HG03520 (cell line): ENCODE data around the gene RPS6KA5.
A peak's percentile ranks its signal among the peaks of the same experiment; 100 is the strongest.
"Not testable (repeated sequence)": the region's sequence is repeated elsewhere in the genome, so short reads cannot be mapped to it uniquely, and the experiment has no call there.

Experiments used
- ATAC-seq: cut with Tn5 transposase; IDR thresholded peaks from one replicate; pipeline ENCODE4 v1.9.1; 2021; ENCODE audit warnings: mild to moderate bottlenecking, moderate library complexity; ENCODE audit not compliant: unreplicated experiment

RPS6KA5 gene

DNA sequence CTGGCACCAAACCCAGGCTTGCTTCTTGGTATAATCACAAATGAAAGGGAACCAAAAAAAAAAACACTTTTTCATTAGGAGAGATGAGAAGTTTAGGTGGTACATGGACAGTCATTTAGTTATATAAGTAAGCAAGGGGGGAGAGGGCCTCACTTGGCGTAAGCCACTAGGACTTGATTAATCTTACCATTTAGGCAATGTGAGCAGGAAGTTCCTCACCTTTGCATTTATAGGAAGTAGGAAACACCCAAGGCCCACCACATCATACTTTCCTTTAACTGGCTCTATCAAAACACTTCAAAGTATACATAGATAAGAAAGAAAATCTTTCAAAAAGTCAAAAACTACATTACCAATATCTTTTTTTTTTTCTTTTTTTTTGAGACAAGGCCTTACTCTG, 6.7 kb upstream of the RPS6KA5 start:
- ATAC-seq = no peak

DNA sequence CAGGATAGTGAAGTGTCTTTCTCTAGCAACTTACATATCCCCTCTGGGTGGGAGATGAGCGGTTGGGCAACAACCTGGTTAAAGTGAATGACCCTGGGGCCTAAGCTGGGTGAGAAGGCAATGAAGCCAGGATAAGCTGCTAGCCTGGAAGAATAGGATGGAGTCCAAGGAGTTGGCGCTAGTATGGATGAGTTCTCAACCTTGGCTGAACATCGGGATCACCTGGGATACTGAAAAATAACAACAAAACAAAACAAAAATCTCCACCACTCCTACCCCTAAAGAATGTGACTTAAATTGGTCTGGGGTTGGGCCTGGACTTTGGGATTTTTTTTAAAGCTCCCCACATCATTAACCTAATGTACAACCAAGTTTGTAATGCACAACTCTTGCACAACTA, 4.8 kb upstream of the RPS6KA5 start:
- no peak for ATAC-seq

- no peak for ATAC-seq
Observed at GRCh38 chr14:91063119-91063518, 2.7 kb upstream of the RPS6KA5 start.

- no peak for ATAC-seq
Observed at GRCh38 chr14:91062600-91062999, 2.2 kb upstream of the RPS6KA5 start.

DNA sequence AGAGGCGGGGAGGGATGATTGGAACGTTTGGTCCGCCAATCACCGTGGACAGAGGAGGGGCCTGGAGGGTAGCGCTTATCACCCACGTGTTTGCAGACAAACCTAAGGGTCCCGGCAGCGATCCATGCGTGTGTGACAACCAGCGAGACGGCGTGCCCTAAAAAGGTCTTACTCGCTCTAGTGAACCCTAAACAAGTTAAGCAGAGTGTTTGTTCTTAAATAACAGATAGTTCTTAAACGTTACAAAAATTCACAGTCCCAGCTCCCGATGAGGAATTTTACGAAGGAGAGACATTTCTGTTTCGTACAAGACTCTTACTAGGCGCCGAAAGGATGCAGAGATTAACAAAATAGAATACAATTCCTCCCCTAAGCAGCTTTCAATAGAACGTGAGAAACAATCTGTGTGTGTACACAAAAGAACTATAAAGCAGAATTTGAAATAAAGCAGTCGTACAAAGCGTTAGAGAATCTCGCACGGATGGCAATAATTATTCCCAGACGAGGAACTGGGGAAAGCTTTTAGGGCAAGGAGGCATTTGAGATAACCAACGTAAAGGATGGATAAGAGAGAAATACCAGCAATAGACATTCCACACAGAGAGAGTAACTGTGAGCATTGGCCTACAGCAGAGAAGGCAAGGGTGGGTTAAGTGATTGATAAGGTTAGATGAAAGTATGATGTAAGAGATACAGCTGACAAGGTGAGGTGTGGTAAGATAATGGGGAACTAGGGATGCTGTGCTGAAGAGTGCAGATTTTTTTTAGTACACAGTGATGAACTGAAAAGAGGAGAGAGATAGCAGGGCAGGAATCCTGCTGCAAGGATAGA, 831 bp upstream of the RPS6KA5 start:
- ATAC-seq = no peak

GRCh38 chr14:91059576-91060350, 678 bp downstream of the RPS6KA5 start:
- ATAC-seq = no peak

- no peak for ATAC-seq
Observed at GRCh38 chr14:91058042-91058581, 2.3 kb downstream of the RPS6KA5 start.

- no peak for ATAC-seq
Observed at GRCh38 chr14:91056361-91056760, 4.1 kb downstream of the RPS6KA5 start.

GRCh38 chr14:91055016-91055415, 5.4 kb downstream of the RPS6KA5 start:
- ATAC-seq = no peak

DNA sequence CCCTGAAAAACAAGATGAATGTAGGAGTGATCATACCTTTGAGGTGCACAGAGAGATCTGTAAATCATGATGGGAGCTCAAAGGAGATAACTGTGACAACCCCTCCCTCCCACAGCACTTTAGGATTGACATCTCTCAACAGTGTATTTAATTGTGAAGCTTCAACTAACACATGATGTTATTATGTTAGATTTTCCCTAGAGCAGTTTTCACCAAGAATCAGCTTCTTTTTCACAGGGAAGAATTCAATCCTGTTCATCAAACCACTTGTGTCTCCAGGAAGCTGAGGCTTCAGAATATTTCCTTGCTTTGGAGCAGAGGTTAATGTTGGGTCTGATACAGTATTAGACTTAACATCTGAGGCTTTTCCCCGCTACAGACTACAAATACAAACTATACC, 11.8 kb downstream of the RPS6KA5 start:
- no peak for ATAC-seq

DNA sequence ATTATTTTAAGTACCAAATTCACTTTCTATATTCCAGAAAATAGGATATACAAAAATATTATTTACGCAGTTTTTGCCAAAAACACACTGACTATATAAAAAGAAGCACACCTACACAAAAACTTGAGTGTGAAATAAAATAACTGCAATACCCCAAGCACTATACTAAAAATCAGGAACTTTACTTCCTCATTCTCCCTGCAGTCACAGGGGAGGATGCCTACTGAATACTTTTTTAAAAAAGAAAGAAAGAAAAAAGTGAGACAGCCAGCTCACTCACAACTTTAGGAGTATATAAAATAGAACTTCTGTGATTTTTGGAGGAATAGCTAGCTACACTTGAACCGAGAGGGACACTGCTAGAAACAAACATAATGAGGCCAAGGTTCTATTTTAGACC, 12.2 kb downstream of the RPS6KA5 start:
- no peak for ATAC-seq

GRCh38 chr14:91047174-91047753, 13.2 kb downstream of the RPS6KA5 start:
- ATAC-seq = no peak

DNA sequence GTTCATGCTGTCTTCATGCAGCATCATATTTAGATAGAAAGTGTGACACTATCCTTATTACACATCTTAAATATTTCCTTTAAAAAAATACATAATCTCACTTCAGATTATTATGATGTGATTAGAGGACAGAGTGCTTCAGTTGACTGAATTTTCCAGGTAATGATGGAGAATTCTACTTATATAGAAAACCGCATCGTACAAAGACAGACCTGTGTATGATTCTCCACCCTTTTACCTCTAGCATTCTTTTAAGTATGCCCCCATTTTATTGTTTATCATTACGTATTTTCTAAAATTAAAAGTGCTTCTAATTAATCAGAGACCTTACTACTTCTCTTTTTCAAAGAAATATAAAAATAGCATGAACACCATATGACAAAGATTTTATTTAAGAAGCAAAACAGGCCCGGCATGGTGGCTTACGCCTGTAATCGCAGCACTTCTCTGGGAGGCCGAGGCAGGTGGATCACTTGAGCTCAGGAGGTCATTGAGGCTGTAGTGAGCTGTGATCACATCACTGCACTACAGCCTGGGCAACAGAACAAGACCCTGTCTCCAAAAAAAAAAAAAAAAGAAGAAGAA, 13.9 kb downstream of the RPS6KA5 start:
- ATAC-seq = no peak

DNA sequence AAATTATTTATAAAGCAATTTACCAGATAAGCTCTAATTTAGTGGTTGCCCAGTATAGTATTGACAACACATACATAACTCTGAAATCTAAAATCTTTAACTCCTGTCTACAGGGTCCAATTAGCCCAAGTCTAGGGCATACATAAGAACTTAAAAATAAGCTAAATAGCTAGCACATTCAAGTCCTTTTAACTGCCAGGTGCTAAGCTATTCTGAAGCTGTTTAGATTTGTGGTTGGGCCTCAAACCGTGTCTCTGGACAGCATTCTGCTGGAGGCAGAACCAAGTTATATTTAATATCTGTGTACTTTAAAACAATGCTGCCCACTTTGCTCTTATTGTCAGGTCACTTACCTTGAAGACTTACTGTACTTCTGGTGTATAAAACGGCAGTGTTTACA, 19.0 kb downstream of the RPS6KA5 start:
- no peak for ATAC-seq

GRCh38 chr14:91040545-91040944, 19.9 kb downstream of the RPS6KA5 start:
- ATAC-seq = no peak

- ATAC-seq = no peak
Observed at GRCh38 chr14:91038439-91038838, 22.0 kb downstream of the RPS6KA5 start.

DNA sequence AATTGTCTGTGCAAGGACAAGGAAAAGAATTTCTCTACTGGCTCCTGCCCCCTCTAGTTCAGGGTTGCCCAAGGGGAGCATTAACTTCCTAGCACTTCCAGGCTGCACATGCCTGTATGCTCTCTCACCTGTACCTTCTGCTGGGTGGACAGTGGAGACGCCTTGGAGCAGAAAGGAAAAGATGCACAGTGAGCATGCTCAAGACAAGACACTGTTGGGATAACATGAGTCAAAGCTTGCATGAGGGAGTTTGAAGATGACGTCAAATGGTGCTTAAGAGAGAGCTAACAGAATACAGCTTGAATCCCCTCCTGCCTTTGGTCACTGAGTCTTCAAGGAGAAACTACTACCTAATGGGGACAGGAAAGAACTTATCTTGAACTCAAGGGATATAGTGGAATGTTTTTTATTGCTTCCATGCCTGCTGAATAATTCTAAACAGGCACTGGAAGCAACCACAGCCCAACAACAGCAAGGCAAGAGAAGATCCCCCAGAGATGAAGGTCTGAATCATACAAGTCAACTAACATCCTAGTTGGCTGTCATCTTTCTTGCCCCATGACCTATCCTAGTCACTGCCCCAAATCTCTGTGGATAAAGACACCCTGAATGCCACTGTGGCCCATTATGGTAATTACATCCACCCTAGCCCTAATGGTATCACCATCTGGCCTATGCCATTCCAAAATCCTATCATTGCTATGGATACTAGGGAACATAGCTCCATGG, 23.5 kb downstream of the RPS6KA5 start:
- no peak for ATAC-seq

- ATAC-seq = peak; percentile 54
Observed at GRCh38 chr14:91035855-91036254, 24.6 kb downstream of the RPS6KA5 start.

- ATAC-seq = not testable (repeated sequence)
Observed at GRCh38 chr14:91034379-91034778, 26.1 kb downstream of the RPS6KA5 start.

- ATAC-seq = no peak
Observed at GRCh38 chr14:91032248-91032647, 28.2 kb downstream of the RPS6KA5 start.

- ATAC-seq = no peak
Observed at GRCh38 chr14:91031666-91032065, 28.8 kb downstream of the RPS6KA5 start.
